SK-N-SH treated with all-trans-retinoic acid at 6 μM for 48 hours (cell line): ENCODE measurements around the gene SPACDR.

Source experiments
- CREB5 ChIP-seq: fragments of 250-450 bp; sonication (Bioruptor Pico); IDR thresholded peaks from 2 replicates; pipeline ENCODE4 v1.5.1; 2020; ENCODE audit warnings: low read depth, mild to moderate bottlenecking, moderate library complexity
- CSDC2 ChIP-seq: fragments of 250-450 bp; sonication (Bioruptor Pico); IDR thresholded peaks from 2 replicates; pipeline ENCODE4 v1.5.0; 2020; ENCODE audit warnings: mild to moderate bottlenecking, moderate library complexity
- CSRNP3 ChIP-seq: fragments of 250-450 bp; sonication (Bioruptor Pico); IDR thresholded peaks from 2 replicates; pipeline ENCODE4 v1.5.1; 2021; ENCODE audit warnings: mild to moderate bottlenecking, moderate library complexity
- PATZ1 ChIP-seq: fragments of 250-450 bp; sonication (Bioruptor Pico); IDR thresholded peaks from 2 replicates; pipeline ENCODE4 v1.8.0; 2020; ENCODE audit warnings: mild to moderate bottlenecking, moderate library complexity, borderline replicate concordance
- POU6F1 ChIP-seq: fragments of 250-450 bp; sonication (Bioruptor Pico); IDR thresholded peaks from 2 replicates; pipeline ENCODE4 v1.8.0; 2021; ENCODE audit warnings: low read depth, mild to moderate bottlenecking, moderate library complexity, borderline replicate concordance
- TCF4 ChIP-seq: fragments of 250-450 bp; sonication (Bioruptor Pico); IDR thresholded peaks from 2 replicates; pipeline ENCODE4 v1.8.0; 2021; ENCODE audit warnings: mild to moderate bottlenecking, moderate library complexity, borderline replicate concordance
- TSHZ2 ChIP-seq: fragments of 250-450 bp; sonication (Bioruptor Pico); IDR thresholded peaks from 2 replicates; pipeline ENCODE4 v1.5.0; 2020; ENCODE audit warnings: mild to moderate bottlenecking, moderate library complexity
- ZFP3 ChIP-seq: fragments of 250-450 bp; sonication (Bioruptor Pico); IDR thresholded peaks from 2 replicates; pipeline ENCODE4 v1.5.0; 2020; ENCODE audit warnings: mild to moderate bottlenecking, moderate library complexity
- ZFP30 ChIP-seq: fragments of 450-650 bp; formaldehyde crosslinking; IDR thresholded peaks from 2 replicates; pipeline ENCODE4 v1.5.0; 2022; ENCODE audit warnings: mild to moderate bottlenecking, moderate library complexity
- ZNF70 ChIP-seq: fragments of 450-650 bp; formaldehyde crosslinking; IDR thresholded peaks from 2 replicates; pipeline ENCODE4 v1.5.0; 2020; ENCODE audit warnings: mild to moderate bottlenecking, moderate library complexity
- ZNF8 ChIP-seq: fragments of 450-650 bp; formaldehyde crosslinking; IDR thresholded peaks from 2 replicates; pipeline ENCODE4 v1.5.0; 2020; ENCODE audit warnings: mild to moderate bottlenecking, moderate library complexity

- no peak for TF ChIP-seq TCF4 (CRISPR knock-in tag)
- TF ChIP-seq PATZ1 (CRISPR knock-in tag), result no peak
- no peak for TF ChIP-seq CSDC2
- TF ChIP-seq ZNF8, result no peak
- TF ChIP-seq TSHZ2 (CRISPR knock-in tag), result no peak
- no peak for TF ChIP-seq CSRNP3 (CRISPR knock-in tag)
- no peak for TF ChIP-seq CREB5 (CRISPR knock-in tag)
- no peak for TF ChIP-seq ZFP30 (CRISPR knock-in tag)
- TF ChIP-seq ZFP3 (CRISPR knock-in tag), result no peak
- TF ChIP-seq ZNF70, result no peak
- TF ChIP-seq POU6F1 (CRISPR knock-in tag), result no peak
These were observed 11.5 kb upstream of the SPACDR start for GRCh38 chr7:100475549-100475948.
